ENCODE data around the gene KRTAP20-2.

Gene KRTAP20-2

GRCh38 chr21:30676737-30677136, 41.7 kb downstream of the KRTAP20-2 start:
- no peak for DNase-seq

- no peak for DNase-seq
These were observed 45.6 kb downstream of the KRTAP20-2 start for GRCh38 chr21:30680586-30680985.

DNA sequence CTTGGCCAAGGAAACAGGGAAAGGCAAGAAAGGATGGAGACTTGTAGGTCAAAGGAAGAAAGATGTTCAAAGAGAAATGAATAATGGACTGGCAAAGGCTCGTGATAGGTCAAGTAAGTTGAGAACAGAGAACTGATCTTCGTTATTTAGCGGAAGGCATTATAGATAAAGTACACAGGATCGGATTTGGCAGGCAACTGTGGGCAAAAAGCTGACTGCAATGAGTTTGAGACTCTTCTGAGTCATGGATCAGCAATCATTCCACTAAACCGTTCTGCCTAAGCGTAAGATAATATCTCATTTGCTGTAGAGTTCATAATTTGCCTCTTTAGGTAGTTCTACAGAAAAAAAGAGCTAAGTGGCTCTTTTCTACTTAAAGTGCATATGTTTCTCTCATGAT, 49.5 kb downstream of the KRTAP20-2 start:
- no peak for DNase-seq
